DMS53 treated with DMSO at 0.1 percent for 48 hours (cell line): ENCODE results near the gene PTPRC.

Experiments
- DNase-seq: peaks from one replicate; lab custom pipeline; 2025; ENCODE audit not compliant: unreplicated experiment; lab: John Stamatoyannopoulos, UW

PTPRC gene

GRCh38 chr1:198694542-198694941 is 55.7 kb downstream of the PTPRC start:
- no peak for DNase-seq

- DNase-seq = no peak
Measured at GRCh38 chr1:198696211-198696610, 57.4 kb downstream of the PTPRC start.

GRCh38 chr1:198699167-198700015 is 60.6 kb downstream of the PTPRC start:
- peak; percentile 89 for DNase-seq

- DNase-seq = no peak
Measured at GRCh38 chr1:198700016-198700392, 61.2 kb downstream of the PTPRC start.

- DNase-seq = no peak
Measured at GRCh38 chr1:198700396-198700795, 61.6 kb downstream of the PTPRC start.

GRCh38 chr1:198701250-198701649 is 62.4 kb downstream of the PTPRC start:
- no peak for DNase-seq

GRCh38 chr1:198701766-198702539 is 63.1 kb downstream of the PTPRC start:
- DNase-seq = no peak

GRCh38 chr1:198708761-198709525 is 70.1 kb downstream of the PTPRC start:
- no peak for DNase-seq

- DNase-seq = no peak
Measured at GRCh38 chr1:198711837-198712236, 73.0 kb downstream of the PTPRC start.

GRCh38 chr1:198713081-198713480 is 74.2 kb downstream of the PTPRC start:
- DNase-seq = no peak

GRCh38 chr1:198714271-198714670 is 75.4 kb downstream of the PTPRC start:
- DNase-seq = no peak

- no peak for DNase-seq
Measured at GRCh38 chr1:198716051-198716450, 77.2 kb downstream of the PTPRC start.

- DNase-seq = no peak
Measured at GRCh38 chr1:198717510-198717909, 78.7 kb downstream of the PTPRC start.

GRCh38 chr1:198723127-198723526 is 84.3 kb downstream of the PTPRC start:
- no peak for DNase-seq

GRCh38 chr1:198725090-198725489 is 86.2 kb downstream of the PTPRC start:
- no peak for DNase-seq

GRCh38 chr1:198726455-198726854 is 87.6 kb downstream of the PTPRC start:
- DNase-seq = no peak

GRCh38 chr1:198729195-198729863 is 90.5 kb downstream of the PTPRC start:
- DNase-seq = no peak

- DNase-seq = no peak
Measured at GRCh38 chr1:198730952-198731351, 92.1 kb downstream of the PTPRC start.

GRCh38 chr1:198734323-198735008 is 95.6 kb downstream of the PTPRC start:
- no peak for DNase-seq

- DNase-seq = no peak
Measured at GRCh38 chr1:198741744-198742143, 102.9 kb downstream of the PTPRC start.
